HG03060 (cell line): Measurements from ENCODE around the gene UGT1A4.

ENCODE experiments used
- ATAC-seq: cut with Tn5 transposase; IDR thresholded peaks from one replicate; pipeline ENCODE4 v1.9.1; 2021; ENCODE audit warnings: low read depth, moderate number of reproducible peaks; ENCODE audit not compliant: unreplicated experiment

The UGT1A4 gene

GRCh38 chr2:233779722-233780121, 61.2 kb downstream of the UGT1A4 start:
- no peak for ATAC-seq

- ATAC-seq = no peak
These were observed 62.2 kb downstream of the UGT1A4 start for GRCh38 chr2:233780771-233781170.

GRCh38 chr2:233789554-233789953, 71.0 kb downstream of the UGT1A4 start:
- no peak for ATAC-seq

GRCh38 chr2:233791151-233791882, 72.8 kb downstream of the UGT1A4 start:
- ATAC-seq = no peak

- ATAC-seq = no peak
These were observed 73.4 kb downstream of the UGT1A4 start for GRCh38 chr2:233791883-233792329.

- no peak for ATAC-seq
These were observed 74.2 kb downstream of the UGT1A4 start for GRCh38 chr2:233792720-233793119.

- ATAC-seq = no peak
These were observed 75.1 kb downstream of the UGT1A4 start for GRCh38 chr2:233793465-233794127.

- ATAC-seq = no peak
These were observed 75.7 kb downstream of the UGT1A4 start for GRCh38 chr2:233794128-233794658.

- no peak for ATAC-seq
These were observed 77.2 kb downstream of the UGT1A4 start for GRCh38 chr2:233795735-233796171.

- no peak for ATAC-seq
These were observed 77.7 kb downstream of the UGT1A4 start for GRCh38 chr2:233796254-233796653.

- no peak for ATAC-seq
These were observed 80.0 kb downstream of the UGT1A4 start for GRCh38 chr2:233798335-233799086.

GRCh38 chr2:233799087-233799665, 80.6 kb downstream of the UGT1A4 start:
- no peak for ATAC-seq

GRCh38 chr2:233799716-233800115, 81.2 kb downstream of the UGT1A4 start:
- no peak for ATAC-seq

- no peak for ATAC-seq
These were observed 81.7 kb downstream of the UGT1A4 start for GRCh38 chr2:233800208-233800607.

- no peak for ATAC-seq
These were observed 83.0 kb downstream of the UGT1A4 start for GRCh38 chr2:233801357-233802131.

- ATAC-seq = no peak
These were observed 83.7 kb downstream of the UGT1A4 start for GRCh38 chr2:233802132-233802815.

- no peak for ATAC-seq
These were observed 84.9 kb downstream of the UGT1A4 start for GRCh38 chr2:233803292-233803911.

GRCh38 chr2:233803994-233804393, 85.5 kb downstream of the UGT1A4 start:
- no peak for ATAC-seq
